GM21528 (cell line): ENCODE data around the gene CD2AP.

ENCODE experiments used
- ATAC-seq: cut with Tn5 transposase; IDR thresholded peaks from one replicate; pipeline ENCODE4 v1.9.1; 2021; ENCODE audit warnings: mild to moderate bottlenecking, moderate library complexity; ENCODE audit not compliant: unreplicated experiment, low FRiP score

The CD2AP gene

GRCh38 chr6:47492355-47492754 lies 14.8 kb downstream of the CD2AP start:
- no peak for ATAC-seq

- ATAC-seq = no peak
Measured at GRCh38 chr6:47495207-47495606, 17.6 kb downstream of the CD2AP start.

- no peak for ATAC-seq
Measured at GRCh38 chr6:47495954-47496545, 18.5 kb downstream of the CD2AP start.

- ATAC-seq = no peak
Measured at GRCh38 chr6:47496935-47497579, 19.5 kb downstream of the CD2AP start.

GRCh38 chr6:47502920-47503319 lies 25.3 kb downstream of the CD2AP start:
- ATAC-seq = no peak

GRCh38 chr6:47509937-47510336 lies 32.3 kb downstream of the CD2AP start:
- no peak for ATAC-seq

GRCh38 chr6:47512872-47513271 lies 35.3 kb downstream of the CD2AP start:
- ATAC-seq = no peak

GRCh38 chr6:47519279-47519678 lies 41.7 kb downstream of the CD2AP start:
- no peak for ATAC-seq

GRCh38 chr6:47520282-47520681 lies 42.7 kb downstream of the CD2AP start:
- no peak for ATAC-seq

GRCh38 chr6:47521961-47522360 lies 44.4 kb downstream of the CD2AP start:
- no peak for ATAC-seq

- ATAC-seq = no peak
Measured at GRCh38 chr6:47524136-47524845, 46.7 kb downstream of the CD2AP start.

- no peak for ATAC-seq
Measured at GRCh38 chr6:47525330-47526057, 47.9 kb downstream of the CD2AP start.

GRCh38 chr6:47527274-47527673 lies 49.7 kb downstream of the CD2AP start:
- ATAC-seq = no peak

- ATAC-seq = no peak
Measured at GRCh38 chr6:47529734-47530133, 52.1 kb downstream of the CD2AP start.

GRCh38 chr6:47532981-47533585 lies 55.5 kb downstream of the CD2AP start:
- ATAC-seq = no peak

GRCh38 chr6:47534063-47534462 lies 56.5 kb downstream of the CD2AP start:
- no peak for ATAC-seq

- ATAC-seq = no peak
Measured at GRCh38 chr6:47535316-47536225, 58.0 kb downstream of the CD2AP start.

- ATAC-seq = no peak
Measured at GRCh38 chr6:47536816-47537401, 59.3 kb downstream of the CD2AP start.

- ATAC-seq = no peak
Measured at GRCh38 chr6:47545223-47545622, 67.6 kb downstream of the CD2AP start.
